NOMO-1 treated with DMSO at 0.1 percent for 48 hours (cell line): Measurements from ENCODE around the gene ZFYVE19.
"Not testable (repeated sequence)": the region's sequence is repeated elsewhere in the genome, so short reads cannot be mapped to it uniquely, and the experiment has no call there.

Experiments
- DNase-seq: peaks from one replicate; lab custom pipeline; 2025; ENCODE audit not compliant: unreplicated experiment; lab: John Stamatoyannopoulos, UW

Gene ZFYVE19

DNA sequence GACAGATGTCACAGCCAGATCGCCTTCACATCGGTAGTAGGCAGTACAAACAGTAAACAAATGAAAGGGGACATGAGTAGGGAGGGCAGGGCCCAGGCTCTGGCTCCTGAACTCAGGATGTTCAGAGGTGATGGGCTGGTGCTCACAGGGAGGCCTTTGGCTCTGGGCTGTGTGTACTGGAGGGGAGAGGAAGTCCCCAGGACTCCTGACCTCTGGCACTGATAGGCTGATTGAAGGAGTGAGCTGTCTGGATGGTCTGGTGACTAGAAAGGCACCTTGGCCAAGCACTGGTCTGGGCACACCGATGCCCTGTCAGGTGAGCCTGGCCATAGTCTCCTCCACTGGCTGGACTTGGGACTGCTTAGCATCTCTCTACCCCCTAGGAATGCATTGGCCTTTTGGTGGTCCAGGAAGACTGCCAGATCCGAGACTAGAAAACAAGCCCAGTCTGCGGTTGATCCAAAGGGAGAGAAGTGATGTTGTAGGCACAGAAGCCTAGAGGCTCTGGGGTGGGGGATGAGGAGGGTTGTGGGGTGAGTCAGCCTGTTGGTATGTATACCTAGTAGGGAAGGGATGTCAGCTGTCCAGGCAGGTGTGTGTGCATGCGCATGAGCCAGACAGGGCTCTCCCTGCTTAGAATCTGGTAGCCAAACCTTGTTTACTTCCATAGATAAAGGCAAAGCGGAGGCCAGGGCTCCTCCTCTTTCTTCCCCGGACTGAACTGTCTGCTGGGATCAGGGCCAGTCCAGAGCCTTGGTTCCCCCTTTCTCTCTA lies 38.8 kb downstream of the ZFYVE19 start:
- DNase-seq = peak; percentile 13

- DNase-seq = no peak
Observed at GRCh38 chr15:40846841-40847222, 39.9 kb downstream of the ZFYVE19 start.

DNA sequence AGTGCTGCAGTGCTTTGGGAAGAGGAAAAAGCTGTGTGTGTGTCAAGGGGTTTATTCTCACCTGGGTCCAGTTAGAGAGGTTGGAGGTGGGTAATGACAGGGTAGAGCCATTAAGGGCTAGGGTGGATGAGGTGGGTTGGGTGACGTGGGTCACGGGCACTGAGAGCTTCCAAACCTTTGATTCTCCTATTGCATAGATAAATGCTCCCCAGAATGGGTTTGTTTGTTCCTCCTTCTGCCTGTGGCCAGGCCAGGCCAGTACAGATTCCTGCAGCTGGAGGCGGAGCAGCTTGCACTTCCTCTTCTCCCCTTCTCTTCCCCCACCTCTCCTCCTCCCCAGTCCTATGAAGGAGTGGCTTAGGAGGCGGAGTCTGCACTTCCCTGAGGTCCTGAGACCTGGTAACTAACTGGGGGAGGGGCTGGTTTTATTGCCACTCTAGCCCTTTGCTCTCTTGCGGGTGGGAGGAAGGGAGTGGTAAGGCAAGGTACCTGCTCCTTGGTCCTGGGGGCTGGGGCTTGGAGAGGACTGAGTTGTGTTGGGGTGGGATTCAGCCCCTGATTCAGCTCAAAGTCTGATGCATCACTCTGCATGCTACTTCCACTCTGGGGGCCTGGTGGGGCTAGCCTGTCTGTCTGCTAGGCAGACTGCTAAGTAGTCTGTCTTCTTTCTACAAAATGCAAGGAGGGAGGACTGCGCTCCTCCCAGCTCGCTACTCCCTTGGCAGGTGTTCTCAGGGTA lies 40.5 kb downstream of the ZFYVE19 start:
- DNase-seq = peak; percentile 95

DNA sequence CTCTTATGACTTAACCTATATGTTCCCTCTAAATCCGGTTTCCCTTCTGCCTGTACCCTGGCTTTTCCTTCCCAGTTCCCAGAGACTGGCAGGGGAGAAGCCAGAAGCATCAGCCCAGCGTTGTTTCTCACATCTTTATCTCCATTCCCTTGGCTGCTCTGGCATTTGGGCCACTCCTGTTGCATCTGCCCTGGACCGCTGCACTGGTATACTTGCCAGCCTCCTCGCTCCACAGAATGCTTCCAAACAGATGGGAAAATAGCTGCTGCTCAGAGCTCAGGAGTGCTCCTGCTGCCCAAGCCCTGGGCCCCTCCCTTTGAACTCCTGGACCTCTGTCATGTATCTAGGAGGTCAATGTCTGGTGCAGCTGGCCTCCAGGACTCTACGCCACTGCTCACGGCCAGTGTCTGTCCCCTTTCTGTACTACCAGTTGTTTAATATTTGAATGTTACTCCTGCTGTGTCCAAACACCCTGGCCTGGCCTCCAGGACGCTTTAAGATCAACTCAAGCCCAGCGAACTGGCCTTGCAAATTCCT lies 43.8 kb downstream of the ZFYVE19 start:
- no peak for DNase-seq

GRCh38 chr15:40852529-40852928 lies 45.6 kb downstream of the ZFYVE19 start:
- DNase-seq = no peak

GRCh38 chr15:40853241-40853890 lies 46.5 kb downstream of the ZFYVE19 start:
- no peak for DNase-seq

- no peak for DNase-seq
Observed at GRCh38 chr15:40854161-40854560, 47.3 kb downstream of the ZFYVE19 start.

DNA sequence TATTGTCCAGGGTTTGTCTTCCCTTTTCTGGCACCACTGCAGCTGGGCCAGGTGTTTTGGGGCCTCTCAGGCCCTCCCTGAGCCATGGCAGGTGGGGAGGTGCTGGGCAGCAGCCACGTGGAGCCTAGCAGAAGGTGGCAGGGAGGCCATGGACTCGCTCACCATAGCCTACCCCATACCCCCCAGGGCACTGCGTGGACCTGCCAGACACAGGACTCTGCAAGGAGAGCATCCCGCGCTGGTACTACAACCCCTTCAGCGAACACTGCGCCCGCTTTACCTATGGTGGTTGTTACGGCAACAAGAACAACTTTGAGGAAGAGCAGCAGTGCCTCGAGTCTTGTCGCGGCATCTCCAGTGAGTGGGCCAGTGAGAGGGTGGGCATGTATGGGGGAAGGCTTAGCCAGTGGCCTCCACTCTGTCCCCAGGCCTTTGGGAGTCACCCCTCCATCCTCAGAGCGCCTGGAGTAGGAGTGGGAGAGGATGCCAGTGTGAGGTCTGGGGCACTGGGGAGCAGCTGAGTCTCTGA lies 48.9 kb downstream of the ZFYVE19 start:
- DNase-seq = no peak

- no peak for DNase-seq
Observed at GRCh38 chr15:40856746-40857145, 49.9 kb downstream of the ZFYVE19 start.

- DNase-seq = peak; percentile 65
Observed at GRCh38 chr15:40857601-40858341, 50.9 kb downstream of the ZFYVE19 start.

GRCh38 chr15:40858706-40859105 lies 51.8 kb downstream of the ZFYVE19 start:
- no peak for DNase-seq

DNA sequence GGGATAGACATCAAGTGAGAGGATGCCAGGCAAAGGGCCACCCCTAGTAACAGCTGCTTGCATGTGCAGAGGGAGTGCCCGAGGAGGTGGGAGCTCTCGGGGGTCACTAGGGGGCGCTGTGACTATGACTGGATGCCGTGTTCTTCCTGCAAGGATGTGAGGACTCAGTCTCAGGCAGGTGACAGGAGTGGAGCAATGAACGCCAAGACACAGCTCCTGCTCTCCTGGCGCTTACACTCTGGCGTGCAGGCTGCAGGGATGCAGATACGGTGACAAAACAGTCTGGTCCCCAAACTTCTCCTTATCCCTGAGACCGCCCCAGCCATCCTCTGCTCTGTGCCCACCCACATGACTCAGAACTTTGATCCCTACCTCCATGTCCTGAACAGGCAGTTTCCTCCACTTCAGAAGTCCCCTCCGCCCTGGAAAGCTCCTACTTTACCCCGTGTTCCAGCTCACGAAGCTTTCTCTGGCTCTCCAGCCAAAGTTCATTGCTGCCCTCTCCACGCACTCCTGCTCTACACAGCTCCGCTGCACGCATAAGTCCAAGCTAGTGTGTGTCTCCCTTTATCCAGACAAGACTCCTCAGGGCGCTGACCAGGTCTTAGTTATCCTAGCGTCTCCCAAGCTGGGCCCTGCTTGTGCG lies 52.4 kb downstream of the ZFYVE19 start:
- DNase-seq = peak; percentile 58

DNA sequence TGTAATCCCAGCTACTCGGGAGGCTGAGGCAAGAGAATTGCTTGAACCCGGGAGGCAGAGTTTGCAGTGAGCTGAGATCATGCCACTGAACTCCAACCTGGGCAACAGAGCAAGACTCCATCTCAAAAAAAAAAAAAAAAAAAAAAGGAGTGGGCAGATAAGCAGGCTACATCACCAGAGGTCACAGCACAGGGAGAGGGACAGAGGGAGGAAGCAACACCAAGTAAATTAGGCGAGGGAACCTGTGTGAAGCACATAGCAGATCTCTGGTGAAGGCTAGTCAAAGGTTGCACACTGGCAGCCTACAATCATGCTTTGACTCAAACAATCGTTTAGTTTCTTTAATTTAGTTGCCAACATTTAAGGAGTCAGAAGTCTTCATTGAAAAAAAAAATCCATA lies 54.3 kb downstream of the ZFYVE19 start:
- DNase-seq = not testable (repeated sequence)

GRCh38 chr15:40863660-40864270 lies 56.9 kb downstream of the ZFYVE19 start:
- no peak for DNase-seq
